ENCODE results near the gene MED13L.

DNA sequence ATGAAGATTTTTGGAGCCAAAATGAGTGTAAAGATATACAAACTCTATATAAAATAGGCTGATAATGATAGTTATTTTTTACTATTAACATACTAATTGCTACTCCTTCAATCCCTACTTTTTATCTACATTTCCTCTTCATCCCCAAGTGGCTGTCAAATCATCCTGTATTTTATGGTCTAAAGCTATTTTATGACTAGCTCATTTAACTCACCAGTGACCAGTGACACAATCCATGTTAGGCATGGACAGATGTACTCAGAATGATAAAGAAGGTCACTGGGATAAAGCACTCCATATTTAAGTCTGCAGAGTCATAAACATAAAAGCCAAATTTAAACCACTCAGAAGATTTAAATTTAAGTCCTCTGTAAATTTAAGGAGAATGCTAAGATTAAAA lies 183.0 kb downstream of the MED13L start:
- TF ChIP-seq CTCF (IDR thresholded peaks at IDR 0.05; ENCODE audit: borderline replicate concordance, extremely low read depth, low read length, poor library complexity, severe bottlenecking): no peak
- TF ChIP-seq EZH2 (IDR thresholded peaks at IDR 0.05; ENCODE audit: borderline replicate concordance, low read depth, low read length, severe bottlenecking): no peak

Data from DND-41 (cell line).